Right lobe of liver (tissue), 4 donors: Measurements from ENCODE around the gene SRGAP2B.
"Not testable (repeated sequence)": the region's sequence is repeated elsewhere in the genome, so short reads cannot be mapped to it uniquely, and the experiment has no call there.

Experiments used
- POLR2A ChIP-seq: fragments of 450-650 bp; IDR thresholded peaks from one replicate; pipeline ENCODE4 v1.6.1; 2017; ENCODE audit warnings: antibody characterized with exemption, mild to moderate bottlenecking
- TF ChIP-seq, protein P1 (sequence below), 4 donors: fragments of 200-600 bp in 3 of 4; fragments of 450-650 bp in 1 of 4; IDR thresholded peaks; one replicate each; pipeline versions ENCODE4 v1.5.1 to v1.8.0; 2016 to 2022; ENCODE audit warnings: antibody characterized with exemption in 4 of 4, mild to moderate bottlenecking in 2 of 4
- donor health status: DM: no; HTN: no; CAD: no.
- donor health status: DM: no; HTN: no; CAD: no.
- donor health status: DM: no; HTN: yes; CAD: no.

DNA sequence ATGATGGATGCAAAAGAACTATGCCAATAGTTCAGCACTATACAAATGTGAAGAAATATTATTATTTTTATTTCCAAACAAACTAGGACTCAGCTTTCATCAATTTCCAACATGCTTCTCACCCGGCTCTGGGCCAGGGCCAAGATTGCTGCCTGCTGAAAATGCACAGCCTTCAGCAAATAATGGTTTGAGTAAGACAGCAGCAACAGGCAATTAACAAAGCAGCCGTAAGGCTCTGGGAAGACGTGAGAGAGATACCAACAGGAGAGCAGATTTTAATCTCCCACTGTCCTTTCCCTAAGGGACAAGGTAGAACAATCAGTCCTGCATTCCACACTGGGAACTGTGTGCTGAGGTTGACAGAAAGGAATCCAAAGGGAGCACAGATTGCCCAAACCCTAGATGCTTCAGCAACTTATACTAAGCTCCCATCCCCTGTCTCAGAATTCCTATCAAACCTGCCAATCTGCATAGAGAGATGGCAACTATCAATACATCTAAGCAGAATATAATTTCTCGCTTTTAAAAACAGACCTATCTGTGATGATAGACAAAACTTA is 134.1 kb downstream of the SRGAP2B start:
- TF ChIP-seq, protein P1, sequence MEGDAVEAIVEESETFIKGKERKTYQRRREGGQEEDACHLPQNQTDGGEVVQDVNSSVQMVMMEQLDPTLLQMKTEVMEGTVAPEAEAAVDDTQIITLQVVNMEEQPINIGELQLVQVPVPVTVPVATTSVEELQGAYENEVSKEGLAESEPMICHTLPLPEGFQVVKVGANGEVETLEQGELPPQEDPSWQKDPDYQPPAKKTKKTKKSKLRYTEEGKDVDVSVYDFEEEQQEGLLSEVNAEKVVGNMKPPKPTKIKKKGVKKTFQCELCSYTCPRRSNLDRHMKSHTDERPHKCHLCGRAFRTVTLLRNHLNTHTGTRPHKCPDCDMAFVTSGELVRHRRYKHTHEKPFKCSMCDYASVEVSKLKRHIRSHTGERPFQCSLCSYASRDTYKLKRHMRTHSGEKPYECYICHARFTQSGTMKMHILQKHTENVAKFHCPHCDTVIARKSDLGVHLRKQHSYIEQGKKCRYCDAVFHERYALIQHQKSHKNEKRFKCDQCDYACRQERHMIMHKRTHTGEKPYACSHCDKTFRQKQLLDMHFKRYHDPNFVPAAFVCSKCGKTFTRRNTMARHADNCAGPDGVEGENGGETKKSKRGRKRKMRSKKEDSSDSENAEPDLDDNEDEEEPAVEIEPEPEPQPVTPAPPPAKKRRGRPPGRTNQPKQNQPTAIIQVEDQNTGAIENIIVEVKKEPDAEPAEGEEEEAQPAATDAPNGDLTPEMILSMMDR (IDR thresholded peaks at IDR 0.05), result not testable (repeated sequence)
- not testable (repeated sequence) for TF ChIP-seq POLR2A
